HG02798 (cell line): ENCODE data around the gene FZD1.

Experiments
- ATAC-seq: cut with Tn5 transposase; IDR thresholded peaks from one replicate; pipeline ENCODE4 v1.9.1; 2021; ENCODE audit warnings: mild to moderate bottlenecking; ENCODE audit not compliant: unreplicated experiment, poor library complexity

The FZD1 gene

DNA sequence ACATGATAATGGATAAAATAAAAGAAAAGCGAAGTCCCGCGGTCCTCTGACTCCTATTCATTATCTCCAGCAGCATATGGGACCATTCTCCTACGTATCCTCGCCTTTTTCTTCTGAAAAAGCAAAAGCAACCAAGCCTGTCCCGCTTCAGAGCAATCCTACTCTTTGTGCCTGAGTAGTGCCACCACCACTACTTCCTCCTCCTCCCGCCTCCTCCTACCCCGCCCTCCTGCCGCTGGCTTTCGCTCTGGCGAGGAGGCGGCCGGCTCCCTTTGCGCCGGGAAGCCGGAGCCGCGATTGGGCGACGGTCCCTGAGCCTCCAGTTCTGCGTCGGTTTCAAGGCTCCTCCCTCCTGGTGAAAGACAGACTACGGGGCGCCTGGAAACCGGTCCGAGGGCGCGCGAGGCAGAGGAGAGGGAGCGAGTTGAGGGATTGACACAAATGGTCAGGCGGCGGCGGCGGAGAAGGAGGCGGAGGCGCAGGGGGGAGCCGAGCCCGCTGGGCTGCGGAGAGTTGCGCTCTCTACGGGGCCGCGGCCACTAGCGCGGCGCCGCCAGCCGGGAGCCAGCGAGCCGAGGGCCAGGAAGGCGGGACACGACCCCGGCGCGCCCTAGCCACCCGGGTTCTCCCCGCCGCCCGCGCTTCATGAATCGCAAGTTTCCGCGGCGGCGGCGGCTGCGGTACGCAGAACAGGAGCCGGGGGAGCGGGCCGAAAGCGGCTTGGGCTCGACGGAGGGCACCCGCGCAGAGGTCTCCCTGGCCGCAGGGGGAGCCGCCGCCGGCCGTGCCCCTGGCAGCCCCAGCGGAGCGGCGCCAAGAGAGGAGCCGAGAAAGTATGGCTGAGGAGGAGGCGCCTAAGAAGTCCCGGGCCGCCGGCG, at the start of gene FZD1:
Gene FZD1 (plus strand): TSS at position 388 of the 878 bp plus-strand sequence. CDS start 448 bp downstream, at position 836.
- peak; percentile 93 for ATAC-seq

- ATAC-seq = no peak
These were observed 37.8 kb upstream of the FZD1 start for GRCh38 chr7:91226411-91226810.

DNA sequence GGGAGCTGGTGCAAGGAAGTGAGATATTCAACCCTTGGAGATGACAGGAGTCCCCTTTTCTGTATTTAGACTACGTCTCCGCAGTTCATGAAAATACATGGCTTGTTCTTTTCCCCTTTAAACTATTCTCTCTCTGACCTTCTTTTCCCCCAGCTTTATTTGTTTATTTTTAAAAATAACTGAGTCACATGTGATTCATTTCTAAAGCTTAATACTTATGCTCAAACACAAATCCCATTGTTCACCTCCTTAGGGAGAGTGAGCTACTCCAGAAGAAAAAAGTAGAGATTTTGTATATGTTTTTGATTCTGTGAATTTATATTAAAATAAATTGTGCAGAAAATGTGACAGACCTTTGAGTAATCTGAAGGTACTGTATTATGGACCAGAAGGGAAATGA, 35.9 kb upstream of the FZD1 start:
- ATAC-seq = no peak

DNA sequence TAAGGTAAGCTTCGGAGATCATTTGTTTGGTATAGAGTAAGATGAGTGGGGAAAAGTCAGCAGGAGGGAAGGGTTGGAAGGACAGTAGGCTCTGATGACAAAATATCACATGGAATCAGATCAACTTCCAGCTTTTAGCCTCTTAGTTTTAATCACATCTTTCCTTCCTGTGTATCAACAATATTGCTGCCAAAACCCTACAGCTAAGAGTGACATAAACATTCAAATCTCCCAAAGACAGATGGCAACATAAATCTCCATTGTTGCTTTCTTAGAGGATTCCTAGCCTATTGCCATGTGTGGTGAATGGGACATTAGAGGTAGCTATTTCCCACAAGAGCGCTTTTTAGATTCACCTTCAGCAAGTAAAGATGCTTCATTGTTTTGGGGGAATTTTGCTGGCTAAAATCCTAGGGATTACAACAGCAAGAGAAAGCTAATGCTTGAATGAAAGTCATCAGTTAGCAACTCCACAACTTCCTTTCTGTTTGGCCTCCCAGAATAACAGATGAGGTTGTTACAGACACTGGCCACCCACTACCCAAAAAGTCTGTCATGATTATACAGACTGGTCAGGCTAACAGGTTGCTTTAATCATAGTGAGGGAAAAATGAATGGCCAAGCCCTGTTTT, 35.2 kb upstream of the FZD1 start:
- no peak for ATAC-seq

- ATAC-seq = no peak
These were observed 34.1 kb upstream of the FZD1 start for GRCh38 chr7:91230100-91230499.

- ATAC-seq = no peak
These were observed 33.7 kb upstream of the FZD1 start for GRCh38 chr7:91230503-91230902.

DNA sequence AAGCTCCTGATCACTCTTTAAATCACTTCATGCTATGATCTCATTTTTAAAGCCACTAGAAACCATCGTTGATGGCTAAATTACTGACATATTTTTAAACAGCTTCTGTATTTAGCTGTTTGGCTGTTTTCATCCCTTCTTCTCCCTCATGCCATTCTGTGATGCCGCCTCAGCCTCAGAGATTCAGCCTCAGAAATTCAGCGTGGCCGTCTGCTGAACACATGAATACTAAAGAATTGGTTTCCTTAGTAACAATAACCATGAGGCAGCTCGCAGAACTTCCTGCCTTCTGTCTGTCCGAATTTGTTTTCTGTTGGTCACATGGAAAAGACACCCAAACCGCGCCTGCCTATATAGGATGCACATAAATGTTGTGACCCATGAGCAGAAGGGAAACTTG, 31.0 kb upstream of the FZD1 start:
- ATAC-seq = no peak

GRCh38 chr7:91235211-91235832, 28.9 kb upstream of the FZD1 start:
- no peak for ATAC-seq

DNA sequence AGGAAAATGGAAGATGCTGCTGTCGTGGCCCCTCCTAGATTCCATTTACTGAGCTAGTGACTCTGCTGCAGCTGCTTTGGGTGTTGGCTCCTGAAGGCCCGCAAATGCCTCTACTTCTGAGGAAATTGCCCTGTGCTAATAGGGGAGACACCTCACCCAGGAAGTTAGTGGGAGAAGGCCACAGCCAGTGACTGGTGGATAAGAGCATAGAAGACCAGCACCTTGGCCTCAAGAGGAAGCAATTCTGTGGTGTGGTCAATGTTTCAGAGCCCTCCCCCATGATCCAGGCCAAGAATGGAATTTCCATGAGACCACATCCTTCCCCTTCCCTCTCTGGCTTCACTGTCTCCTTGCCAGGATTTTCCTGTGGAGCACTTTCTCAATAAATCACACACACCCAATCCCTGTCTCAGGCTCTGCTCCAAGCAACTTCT, 25.0 kb upstream of the FZD1 start:
- no peak for ATAC-seq

- ATAC-seq = no peak
These were observed 24.5 kb upstream of the FZD1 start for GRCh38 chr7:91239772-91240171.

GRCh38 chr7:91240376-91240941, 23.8 kb upstream of the FZD1 start:
- ATAC-seq = no peak

DNA sequence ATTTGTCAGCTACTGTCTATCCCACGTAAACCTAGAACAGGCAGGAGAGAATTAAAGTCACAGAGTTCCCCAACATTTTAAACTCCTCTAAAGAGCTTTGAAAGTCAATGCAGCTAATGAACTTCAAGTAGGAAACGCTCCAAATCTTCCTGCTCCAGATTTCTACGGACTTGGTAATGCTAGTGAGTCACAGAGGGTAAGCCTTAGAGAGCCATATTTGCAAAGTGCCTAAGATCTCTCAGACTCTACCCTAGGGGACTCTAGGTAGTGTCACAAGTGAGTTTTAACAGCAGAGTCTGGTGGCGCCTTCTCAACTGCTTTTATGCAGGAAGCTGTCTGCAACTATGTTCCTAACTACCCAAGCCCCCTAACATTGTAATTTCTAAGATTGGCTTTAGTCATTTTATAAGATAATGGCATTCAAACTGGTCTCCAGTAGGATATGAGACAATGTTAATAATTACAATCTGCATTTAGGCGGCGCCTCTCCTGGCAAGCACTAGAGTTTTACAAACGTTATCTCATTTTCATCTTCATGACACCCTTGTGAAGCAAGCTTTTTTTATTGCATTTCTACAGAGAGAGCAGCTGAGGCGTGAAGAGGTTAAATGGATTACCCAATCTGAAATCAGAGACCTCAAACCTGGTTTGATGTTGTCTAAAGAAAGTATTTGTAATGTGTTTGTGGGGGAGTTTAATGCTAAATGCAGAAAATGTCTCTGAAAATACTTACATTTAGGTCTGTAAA, 22.0 kb upstream of the FZD1 start:
- no peak for ATAC-seq

GRCh38 chr7:91243591-91244301, 20.5 kb upstream of the FZD1 start:
- ATAC-seq = no peak

DNA sequence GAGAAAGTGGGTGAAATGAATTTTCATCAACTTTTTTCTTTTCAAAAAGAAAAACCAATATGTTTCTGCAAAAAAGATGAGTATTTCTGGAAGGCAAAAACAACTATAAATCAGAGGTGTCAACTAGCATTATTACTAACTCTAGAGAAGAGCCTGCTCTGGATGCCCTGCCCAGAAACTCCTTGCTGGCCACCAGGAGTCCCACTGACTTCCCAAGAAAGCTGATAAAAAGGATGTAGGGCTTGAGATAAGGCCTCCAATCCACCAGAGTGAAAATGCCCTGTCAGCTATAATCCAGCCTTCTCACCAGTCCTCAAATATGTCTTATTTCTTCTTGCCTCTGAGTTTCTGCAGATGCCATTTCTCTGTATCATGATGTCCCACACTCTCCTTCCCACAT, 16.7 kb upstream of the FZD1 start:
- ATAC-seq = no peak

GRCh38 chr7:91248996-91249395, 15.2 kb upstream of the FZD1 start:
- no peak for ATAC-seq

- no peak for ATAC-seq
These were observed 14.6 kb upstream of the FZD1 start for GRCh38 chr7:91249506-91250233.

GRCh38 chr7:91250706-91251105, 13.5 kb upstream of the FZD1 start:
- ATAC-seq = no peak

- ATAC-seq = no peak
These were observed 12.4 kb upstream of the FZD1 start for GRCh38 chr7:91251877-91252276.
